GM23248 (cell line): ENCODE results near the gene KLF13.

Source experiments
- EZH2 ChIP-seq: fragments of 200-600 bp; sonication (generic); IDR thresholded peaks from 2 replicates; pipeline ENCODE4 v1.6.1; 2018; ENCODE audit warnings: antibody characterized with exemption, mild to moderate bottlenecking; ENCODE audit not compliant: insufficient read depth, poor library complexity, severe bottlenecking
- EZH2phosphoT487 ChIP-seq: fragments of 200-600 bp; sonication (generic); IDR thresholded peaks from 2 replicates; pipeline ENCODE4 v1.6.1; 2018; ENCODE audit warnings: antibody characterized with exemption, moderate library complexity, mild to moderate bottlenecking, low read depth; ENCODE audit not compliant: insufficient read depth

DNA sequence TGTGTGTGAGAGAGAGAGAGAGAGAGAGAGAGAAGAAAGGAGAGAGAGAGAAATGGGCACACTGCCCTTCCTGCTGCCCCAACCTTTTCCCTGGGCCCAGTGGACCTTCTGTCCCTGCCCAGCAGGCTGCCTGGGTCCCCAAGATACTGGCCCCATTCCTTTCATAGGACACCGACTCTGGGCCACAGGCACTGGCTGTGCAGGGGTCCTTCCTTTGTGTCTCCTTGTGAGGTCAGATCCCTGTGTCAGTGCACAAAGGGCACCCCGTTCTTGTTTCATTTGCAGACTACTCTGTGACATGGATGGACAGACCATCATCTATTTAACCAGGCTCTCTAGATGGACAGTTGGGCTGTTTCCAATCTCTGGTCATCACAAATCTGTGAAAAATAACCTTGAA, 21.3 kb upstream of the KLF13 start:
- TF ChIP-seq EZH2 = no peak
- no peak for TF ChIP-seq EZH2phosphoT487
